CD4-positive, alpha-beta T cell treated with Interleukin-4 for 1 hour (primary cell): ENCODE results near the gene HNRNPA3.
"Not testable (repeated sequence)": the region's sequence is repeated elsewhere in the genome, so short reads cannot be mapped to it uniquely, and the experiment has no call there.

Experiments used
- DNase-seq, 2 donors: peaks; one replicate each; pipeline ENCODE4 v3.0.0-alpha.2; 2020 to 2022

The HNRNPA3 gene

DNA sequence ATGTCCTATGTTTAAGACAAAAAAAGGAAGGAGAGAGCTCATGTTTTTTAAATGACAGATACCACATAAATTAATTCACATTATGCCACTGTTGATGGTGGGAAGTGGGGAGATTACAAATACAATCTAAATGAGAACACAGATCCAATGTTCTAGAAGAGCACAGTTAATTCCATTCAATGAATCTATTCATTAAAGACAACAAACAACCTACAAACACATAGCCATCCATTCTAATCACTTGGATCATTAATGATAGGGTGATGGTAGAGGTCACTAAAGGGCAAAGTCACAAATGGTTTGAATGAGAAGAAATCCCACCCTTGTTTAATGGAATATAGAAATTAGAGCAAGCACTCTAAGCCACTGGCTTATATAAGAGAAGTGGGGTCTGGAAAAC, 21.7 kb downstream of the HNRNPA3 start:
- no peak for DNase-seq

DNA sequence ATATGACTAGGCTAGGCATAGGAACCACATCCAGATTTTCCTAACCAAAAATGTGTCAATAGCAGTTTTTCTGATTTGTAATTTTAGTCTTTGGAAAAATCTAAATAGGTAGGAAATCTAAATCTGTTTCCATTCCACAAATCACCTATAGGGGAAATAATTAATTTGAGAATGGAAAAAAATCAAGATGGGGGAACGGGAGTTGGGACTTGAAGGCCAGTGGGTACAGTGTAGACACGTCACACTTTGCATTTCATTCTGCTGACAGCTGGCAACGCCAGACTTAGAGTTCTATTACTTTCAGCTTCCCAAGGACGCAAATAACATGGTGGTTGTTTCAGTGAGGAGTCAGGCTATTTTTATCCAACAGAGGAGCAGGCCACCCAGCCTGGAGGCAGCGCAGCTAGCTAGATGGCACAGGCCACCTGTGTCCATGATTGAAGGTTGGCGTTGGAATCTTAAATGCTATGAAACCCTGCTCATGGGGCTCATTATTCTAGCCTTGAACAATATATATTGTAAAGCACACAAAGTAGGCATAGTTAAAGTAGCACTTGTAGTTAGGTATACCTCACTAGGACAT, 23.4 kb downstream of the HNRNPA3 start:
- DNase-seq, result no peak

DNA sequence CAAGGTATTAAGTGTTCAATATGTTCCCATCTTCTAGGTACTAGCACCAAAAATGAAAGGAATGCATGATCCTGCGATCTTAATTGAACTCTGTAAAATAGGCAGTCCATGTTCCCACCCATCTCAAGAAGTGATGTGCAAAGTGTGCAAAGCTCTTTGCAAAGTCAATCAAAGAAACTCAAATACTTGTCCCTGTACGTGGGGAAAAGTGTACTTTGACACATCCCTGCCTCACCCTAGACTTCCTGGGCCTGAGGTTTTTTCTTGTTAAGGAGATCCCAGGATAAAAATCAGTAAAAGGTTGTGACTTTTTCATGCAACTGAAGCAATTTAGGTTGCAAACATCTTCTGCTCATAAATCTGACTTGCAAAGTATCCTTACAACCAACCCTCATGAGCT, 25.3 kb downstream of the HNRNPA3 start:
- no peak for DNase-seq

DNA sequence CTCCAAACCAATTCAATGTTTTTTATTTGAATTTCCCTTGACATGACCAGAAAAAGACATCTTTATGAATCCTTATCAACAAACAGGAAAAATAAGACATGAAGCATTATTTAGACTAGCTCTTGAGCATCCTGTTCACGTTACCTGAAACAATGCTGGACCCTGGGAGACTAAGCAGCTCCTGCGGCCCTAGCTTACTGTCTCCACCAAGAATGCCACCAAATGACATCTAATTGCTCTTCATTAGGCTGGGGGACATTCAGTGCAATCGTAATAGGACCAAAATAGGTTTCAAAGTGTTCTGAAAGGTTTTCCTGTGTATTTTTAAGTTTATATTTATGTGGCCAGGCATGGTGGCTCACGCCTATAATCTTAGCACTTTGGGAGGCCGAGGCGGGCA, 26.5 kb downstream of the HNRNPA3 start:
- no peak for DNase-seq

DNA sequence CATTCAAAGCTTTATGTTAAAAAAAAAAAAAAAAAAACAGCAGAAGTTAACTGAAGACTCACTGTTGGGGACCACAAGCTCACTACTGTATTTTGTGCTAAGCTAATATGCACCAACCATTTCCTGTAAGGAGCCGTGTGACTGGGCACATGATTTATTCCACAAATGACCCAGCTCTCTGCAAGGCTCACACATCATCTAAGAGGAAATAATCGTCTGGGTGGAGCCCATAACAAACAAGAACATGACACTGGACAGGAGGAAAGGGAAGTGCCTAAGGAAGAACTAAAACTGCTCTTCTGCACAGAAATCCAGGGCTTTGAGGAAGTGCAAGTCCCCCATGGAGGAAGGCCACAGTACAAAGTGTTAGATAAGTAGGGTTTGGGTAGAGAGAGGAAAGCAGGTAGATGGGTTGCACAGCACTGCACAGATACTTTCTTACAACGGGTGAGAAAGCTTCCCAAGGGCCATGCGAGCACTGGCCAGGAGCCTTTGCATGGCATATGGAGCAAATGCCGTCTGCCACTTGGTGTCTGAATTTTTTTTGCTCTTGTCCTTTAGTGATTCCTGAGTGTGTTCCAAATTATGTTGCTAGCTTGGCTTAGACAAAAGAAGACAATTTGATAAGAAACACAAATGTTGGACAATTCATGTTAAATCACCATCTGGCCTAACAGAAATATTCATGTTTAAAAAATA, 27.5 kb downstream of the HNRNPA3 start:
- DNase-seq, result peak; percentile 64 to 72

DNA sequence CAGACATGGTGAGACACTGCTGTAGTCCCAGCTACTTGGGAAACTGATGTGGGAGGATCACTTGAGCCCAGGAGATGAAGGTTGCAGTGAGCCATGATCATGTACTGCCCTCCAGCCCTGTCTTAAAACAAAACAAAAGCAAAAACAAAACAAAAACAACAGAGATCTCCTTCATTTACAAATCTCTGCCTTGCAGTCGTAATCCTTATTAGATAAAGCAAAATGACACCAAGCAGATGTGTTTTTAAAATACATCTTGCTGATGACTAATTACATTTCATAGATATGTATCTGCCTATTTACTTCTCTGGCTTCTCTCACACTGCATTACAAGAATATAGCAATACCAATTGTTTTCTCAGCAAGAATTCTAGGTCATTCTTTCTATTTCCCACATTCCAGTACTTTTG, 29.1 kb downstream of the HNRNPA3 start:
- no peak for DNase-seq

DNA sequence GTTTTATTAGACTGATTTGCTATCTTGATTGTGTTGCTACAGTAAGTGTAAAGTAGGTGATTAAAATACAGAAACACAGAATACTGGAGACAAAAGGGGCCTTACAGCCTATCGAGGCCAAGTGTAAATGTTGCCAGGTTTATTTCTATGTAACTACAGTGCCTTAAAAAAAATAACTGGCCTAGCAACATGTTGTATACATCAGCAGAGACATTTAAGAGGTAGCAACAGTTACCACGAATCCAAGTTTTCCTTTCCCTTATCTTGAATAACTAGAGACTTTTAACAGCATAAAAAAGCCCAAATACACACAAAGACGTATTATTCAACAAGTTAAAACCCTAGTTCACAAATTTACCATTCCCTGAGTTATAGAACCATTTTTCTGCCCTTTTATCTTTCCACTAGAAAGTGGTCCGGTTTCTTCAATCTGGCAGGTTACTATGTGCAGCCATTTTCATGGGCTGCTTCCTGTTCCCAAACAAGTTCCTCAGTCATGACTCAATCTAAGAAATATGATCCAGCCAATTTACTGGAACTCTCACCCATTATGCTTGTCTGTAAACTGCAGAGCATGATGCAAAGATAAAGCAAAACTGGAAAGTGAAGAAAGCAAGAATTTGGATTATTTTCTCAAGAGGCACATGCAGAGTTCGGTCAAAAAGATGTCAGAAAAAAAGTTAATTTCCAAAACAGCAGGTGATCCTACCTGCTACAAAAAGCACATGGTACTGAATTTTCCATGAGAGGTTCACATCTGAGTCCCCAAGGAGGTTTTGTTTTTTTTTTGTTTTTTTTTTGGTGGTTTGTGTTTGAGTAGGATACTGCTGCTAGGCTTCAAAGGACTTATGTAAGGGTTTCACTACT, 29.8 kb downstream of the HNRNPA3 start:
- DNase-seq, result no peak

DNA sequence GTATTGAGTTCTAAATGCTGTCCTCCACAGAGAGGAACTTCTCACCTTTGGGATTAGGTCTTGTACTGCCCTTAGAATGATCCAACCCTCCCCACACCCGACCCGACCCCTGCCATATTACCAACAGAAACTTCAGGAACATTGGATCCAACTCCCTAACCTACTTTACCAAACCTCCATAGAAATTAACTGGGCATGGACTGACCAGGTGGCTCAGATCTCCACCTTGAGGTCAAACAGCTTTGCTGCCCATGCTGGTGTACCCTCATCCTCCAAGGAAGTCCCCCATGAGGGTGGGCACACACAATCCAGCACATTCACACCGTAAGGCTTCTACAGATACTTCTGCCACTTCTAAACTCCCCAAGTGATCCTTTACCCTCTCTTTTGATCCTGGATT, 30.5 kb downstream of the HNRNPA3 start:
- no peak for DNase-seq

DNA sequence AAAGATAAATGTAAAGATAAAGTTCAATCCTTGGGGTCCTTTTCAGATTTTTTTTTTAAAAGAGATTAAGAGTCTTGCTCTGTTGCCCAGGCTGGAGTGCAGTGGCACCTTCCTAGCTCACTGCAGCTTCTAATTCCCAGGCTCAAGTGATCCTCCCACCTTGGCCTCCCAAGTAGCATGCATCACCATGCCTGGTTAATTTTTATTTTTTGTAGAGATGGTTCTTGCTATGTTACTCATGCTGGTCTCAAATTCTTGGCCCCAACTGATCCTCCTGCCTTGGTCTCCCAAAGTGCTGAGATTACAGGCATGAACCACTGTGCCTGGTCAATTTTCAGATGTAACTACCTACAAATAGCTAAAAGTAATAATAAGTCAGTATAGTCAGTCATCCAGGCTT, 30.9 kb downstream of the HNRNPA3 start:
- no peak for DNase-seq

DNA sequence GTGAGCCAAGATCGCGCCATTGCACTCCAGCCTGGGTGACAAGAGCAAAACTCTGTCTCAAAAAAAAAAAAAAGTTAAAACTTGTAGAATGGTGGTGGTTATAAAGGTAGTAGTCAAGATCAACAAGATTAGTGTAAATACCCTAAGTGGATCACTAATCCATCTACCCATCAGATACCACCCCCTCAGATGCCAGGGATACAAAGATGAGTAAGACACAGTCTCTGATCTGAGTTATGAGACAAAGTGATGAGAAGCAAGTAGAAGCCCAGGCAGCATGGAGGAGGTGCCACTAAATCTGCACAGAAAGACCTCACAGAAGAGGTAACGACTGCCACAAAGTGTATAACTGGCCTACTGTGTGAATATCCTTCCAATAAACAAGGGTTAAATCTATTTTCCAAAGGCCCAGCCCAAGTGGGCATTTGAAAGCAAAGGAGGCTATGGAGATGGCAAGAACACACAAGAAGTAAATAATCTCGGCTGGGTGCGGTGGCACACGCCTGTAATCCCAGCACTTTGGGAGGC, 31.7 kb downstream of the HNRNPA3 start:
- DNase-seq, result no peak

DNA sequence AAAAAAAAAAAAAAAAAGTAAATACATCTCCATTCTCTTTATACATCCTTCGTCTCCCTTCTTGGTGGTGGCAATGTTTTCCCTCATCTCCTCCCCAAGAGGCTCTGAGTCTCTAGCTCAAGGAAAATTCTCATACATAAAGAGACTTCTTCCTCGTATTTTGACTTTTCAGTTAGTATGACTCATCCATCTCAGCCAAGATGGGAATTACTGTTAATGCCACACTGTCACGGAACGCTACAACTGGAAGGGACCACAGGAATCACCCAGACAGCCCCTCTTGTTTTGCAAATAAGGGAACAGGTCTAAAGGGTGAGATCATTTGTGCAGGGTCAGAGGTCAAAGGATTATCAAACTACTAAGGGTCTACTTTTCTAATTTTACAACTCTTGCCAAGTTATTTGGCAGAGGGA, 32.4 kb downstream of the HNRNPA3 start:
- no peak for DNase-seq

DNA sequence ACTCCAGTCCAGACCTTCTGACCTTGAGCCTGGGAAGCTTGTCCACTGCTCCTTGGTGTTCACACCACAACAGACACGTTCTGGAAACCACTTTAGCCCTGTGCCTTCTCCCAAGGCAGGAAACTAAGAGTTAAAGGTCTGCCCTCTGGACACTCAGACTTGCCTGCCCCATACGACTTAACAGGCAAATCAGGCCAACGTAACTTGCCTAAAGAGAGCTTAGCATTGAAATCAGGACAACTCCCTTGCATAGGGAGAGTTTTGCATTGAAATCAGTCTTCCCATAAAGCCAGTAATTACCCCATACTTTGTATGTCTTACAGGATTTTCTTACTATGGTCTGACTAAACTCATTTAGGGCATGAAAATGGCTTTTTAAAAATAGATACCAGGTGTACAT, 33.4 kb downstream of the HNRNPA3 start:
- no peak for DNase-seq

DNA sequence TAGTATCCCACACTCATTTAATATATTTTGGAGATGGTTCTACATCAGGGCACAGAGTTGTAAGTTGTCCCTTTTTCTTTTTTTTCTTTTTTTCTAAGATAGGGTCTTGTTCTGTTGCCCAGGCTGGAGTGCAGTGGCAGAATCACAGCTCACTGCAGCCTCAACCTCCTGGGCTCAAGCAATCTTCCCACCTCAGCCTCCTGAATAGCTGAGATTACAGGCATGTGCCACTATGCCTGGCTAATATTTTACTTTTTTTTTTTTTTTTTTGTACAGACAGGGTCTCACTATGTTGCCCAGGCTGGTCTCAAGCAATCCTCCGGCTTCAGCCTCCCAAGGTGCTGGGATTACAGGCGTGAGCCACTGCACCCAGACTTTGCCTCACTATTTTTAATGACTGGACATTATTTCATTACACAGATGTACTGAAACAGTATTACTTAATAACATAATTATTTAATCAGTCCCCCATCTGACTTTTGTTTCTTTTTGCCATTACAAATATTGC, 34.0 kb downstream of the HNRNPA3 start:
- DNase-seq, result not testable (repeated sequence)

DNA sequence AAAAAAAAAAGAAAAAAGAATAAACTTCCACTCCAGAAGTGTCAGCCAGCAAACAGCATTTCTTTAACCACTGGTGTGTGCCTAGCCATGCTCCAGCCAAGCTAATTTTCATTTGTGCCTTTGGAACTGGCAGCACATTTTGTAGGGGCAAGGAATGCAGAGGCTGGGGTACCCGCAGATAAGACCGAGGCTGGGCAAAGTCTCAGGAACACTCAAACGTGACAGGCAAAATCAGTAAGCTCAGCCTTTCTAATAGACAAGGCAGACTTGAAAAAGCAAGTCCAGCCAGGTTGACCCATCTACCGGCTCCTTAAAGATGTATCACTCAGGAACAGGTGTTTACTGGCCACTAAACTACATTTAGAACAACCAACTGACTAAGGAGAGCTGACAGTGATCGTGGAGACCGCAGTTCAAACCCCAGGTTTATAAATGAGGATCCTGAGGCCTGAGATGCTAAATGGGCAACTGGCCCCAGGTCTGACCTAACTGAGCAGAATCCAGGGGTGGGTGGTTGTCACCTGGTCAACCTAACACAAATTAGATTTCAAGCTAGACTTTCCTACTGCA, 35.2 kb downstream of the HNRNPA3 start:
- DNase-seq, result no peak

DNA sequence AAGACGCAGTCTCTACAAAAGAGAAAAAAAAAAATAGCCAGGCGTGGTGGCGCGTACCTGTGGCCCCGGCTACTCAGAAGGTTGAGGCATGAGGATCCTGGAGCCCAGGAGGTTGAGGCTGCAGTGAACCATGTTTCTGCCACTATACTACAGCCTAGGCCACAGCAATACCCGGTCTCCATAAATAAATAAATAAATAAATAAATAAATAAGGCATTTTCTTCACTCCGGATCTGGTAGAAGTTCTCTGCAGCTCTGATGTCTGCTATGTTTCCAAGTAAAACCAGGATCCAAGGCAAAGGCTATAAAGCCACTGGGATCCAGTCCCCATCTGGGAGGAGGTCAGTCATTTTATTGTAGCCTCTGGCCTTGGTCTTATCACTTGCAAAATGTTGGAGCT, 36.4 kb downstream of the HNRNPA3 start:
- no peak for DNase-seq

DNA sequence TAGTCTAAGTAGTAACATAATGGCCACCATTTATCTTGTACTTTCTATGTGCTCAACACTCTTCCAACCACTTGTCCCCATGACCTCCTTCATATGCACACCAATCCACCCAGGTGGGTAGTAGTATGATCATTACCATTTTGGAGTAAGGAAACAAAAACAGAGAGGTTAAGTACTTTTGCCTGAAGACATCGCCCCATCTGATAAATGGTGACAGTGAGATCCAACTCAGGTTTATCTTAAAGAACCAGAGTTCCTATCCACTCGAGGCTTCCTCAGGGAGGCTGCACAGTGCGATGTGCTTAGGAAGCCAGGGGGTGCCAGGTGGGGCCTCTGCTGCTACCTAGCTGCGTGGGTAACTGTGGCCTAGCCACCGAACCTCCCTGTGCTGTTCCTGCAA, 37.9 kb downstream of the HNRNPA3 start:
- no peak for DNase-seq

DNA sequence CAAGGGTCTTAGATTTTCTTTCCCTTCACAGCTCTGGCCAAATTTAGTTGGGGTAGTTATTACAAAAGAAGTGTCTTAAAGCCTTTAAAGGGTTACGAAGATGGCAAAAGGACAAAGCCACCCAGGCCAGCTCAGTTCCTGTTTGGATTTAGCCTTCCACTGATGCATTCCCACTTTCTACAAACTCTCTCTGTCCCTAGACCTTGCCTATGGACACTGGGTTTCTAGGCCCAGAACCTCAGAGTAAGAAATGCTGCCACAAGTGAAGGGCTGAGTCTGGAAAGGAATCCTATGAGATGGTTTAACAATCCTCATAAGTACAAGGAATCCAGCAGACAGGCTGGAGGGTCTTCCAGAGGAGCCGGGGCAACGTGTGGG, 38.6 kb downstream of the HNRNPA3 start:
- DNase-seq, result no peak

DNA sequence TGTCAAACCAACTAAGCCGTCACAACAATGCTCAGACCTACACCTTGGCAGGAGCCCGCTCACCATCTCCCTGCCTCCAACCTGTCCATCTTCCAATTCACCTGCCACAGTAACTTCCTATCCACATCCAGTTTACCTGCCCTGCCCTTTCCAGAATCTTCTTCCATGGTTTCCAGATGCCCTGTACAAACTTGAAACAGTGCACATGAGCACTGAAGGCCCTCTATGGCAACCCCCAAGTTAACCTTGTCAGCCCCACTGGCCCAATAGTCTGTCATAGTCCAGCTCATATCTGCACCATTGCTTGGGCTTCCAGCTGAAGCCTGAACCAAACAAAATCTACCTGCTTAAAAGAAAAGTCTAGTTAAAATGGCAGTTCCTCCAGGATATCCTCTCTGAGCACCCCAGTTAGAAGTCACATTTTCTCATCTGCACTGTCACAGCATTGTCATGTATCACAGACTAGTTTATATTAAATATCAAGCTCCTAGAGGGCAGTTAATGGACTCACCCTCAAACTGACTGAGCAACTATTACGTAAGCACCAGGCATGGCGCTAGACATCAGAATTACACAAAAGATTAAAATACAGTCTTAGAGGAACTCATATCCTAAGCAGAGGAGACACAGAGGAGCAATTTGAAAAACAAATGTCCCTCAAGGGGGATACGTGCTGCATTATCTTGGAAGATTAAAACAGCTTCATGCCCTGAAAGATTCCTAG, 40.4 kb downstream of the HNRNPA3 start:
- peak in 1 of 2 donors; percentile 6 for DNase-seq

DNA sequence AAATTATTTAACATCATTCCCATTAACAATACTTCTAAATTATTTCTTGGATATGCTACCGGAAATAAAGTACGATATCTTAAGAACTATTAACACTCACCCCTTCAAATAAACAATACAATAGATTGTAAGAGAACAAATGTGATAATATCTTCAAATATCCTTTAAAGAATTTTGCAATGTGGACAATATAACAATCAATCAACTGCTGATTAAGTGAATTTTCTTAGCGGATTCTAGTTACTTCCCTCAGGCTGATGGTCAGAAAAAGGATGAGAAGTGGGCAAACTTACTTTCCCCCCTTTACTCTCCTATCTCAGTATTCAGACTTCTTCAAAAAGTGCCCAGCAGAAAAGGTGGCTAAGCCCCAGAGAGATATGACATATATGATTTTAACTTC, 41.1 kb downstream of the HNRNPA3 start:
- DNase-seq, result no peak

DNA sequence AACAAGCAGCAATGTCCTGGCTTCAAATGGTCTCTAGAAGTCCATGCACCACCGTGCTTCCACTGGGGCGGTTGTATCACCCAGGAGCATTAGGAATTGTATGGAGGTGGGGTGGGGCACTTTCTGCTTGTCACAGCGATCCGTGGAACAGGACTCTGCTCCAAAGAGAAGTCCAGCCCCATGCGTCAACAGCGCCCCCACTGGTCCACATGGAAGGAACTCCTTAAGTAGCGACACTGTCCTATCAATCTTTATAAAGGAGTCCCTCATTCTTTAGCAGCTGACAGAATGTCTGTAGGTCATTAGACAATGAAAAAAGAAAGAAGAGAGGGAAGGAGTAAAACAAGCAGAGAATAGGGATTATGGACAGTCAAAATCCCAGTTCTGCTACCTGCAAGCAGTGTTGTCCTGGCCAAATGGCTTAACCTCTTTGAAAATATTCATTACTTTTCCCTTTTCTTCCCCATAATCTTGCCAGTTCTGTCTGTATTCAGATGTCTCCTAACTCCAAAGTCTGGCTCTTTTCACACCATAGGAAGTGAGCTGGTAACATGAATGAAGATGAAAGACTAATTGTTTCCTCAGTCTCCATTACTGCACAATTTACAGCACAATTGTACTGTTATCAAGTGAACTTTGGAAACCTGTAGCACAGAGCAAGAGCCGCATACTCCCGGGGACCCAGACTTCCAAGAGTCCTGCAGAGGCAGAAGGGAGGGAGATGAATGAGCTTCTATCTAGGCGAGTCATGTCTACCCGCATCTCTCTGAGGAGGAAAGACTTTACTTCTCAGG, 42.0 kb downstream of the HNRNPA3 start:
- DNase-seq, result peak in 1 of 2 donors; percentile 5

DNA sequence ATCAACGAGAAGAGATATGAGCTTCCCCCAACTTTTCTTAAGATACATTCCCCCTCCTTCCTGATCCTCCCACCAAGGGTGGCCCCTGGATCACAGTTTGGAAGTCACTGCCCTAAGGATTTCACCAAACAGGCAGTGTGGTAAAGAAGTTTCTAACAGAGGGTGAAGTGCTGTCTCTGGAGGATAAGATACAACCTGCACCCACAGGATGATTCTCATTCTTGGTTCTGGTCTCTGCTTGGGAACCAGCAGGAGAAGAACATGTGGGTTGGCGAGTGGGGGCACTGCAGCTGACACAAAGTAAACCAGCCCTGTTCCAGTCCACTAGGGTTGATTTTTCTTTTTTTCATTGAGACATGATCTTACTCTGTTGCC, 42.6 kb downstream of the HNRNPA3 start:
- peak in 1 of 2 donors; percentile 0 for DNase-seq

DNA sequence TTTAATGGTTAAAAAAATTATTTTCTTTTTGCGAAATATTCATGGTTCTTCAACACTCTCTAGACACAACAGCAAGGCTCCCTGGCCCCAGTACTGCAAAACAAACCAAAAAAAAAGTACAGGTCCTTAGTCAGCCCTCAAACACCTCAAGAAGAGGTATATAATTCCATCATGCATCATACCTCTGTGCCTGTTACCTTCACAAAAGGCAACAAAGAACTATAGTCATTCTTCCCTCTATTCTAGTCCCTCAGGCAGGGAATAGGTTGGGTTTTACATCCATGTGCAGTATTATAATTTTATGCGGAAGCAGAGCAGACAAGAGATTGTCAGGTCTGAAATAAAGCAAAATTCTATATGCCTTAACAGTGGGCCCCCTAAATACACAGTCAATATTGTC, 43.4 kb downstream of the HNRNPA3 start:
- DNase-seq, result no peak
